HG03520 (cell line): ENCODE data around the gene BRMS1L.

Source experiments
- ATAC-seq: cut with Tn5 transposase; IDR thresholded peaks from one replicate; pipeline ENCODE4 v1.9.1; 2021; ENCODE audit warnings: mild to moderate bottlenecking, moderate library complexity; ENCODE audit not compliant: unreplicated experiment

The BRMS1L gene

GRCh38 chr14:35865611-35866324 lies 39.6 kb downstream of the BRMS1L start:
- no peak for ATAC-seq

GRCh38 chr14:35866595-35867279 lies 40.6 kb downstream of the BRMS1L start:
- no peak for ATAC-seq

GRCh38 chr14:35867280-35867629 lies 41.1 kb downstream of the BRMS1L start:
- no peak for ATAC-seq

- no peak for ATAC-seq
Observed at GRCh38 chr14:35875296-35875695, 49.2 kb downstream of the BRMS1L start.

GRCh38 chr14:35877276-35877675 lies 51.1 kb downstream of the BRMS1L start:
- no peak for ATAC-seq

- no peak for ATAC-seq
Observed at GRCh38 chr14:35878272-35879150, 52.4 kb downstream of the BRMS1L start.

GRCh38 chr14:35879151-35879648 lies 53.1 kb downstream of the BRMS1L start:
- no peak for ATAC-seq

- no peak for ATAC-seq
Observed at GRCh38 chr14:35879654-35880249, 53.6 kb downstream of the BRMS1L start.

- no peak for ATAC-seq
Observed at GRCh38 chr14:35881280-35881679, 55.1 kb downstream of the BRMS1L start.

- ATAC-seq: no peak
Observed at GRCh38 chr14:35883677-35884293, 57.6 kb downstream of the BRMS1L start.

GRCh38 chr14:35890308-35890707 lies 64.2 kb downstream of the BRMS1L start:
- no peak for ATAC-seq

- no peak for ATAC-seq
Observed at GRCh38 chr14:35895256-35895655, 69.1 kb downstream of the BRMS1L start.

- ATAC-seq: no peak
Observed at GRCh38 chr14:35897616-35898111, 71.5 kb downstream of the BRMS1L start.

GRCh38 chr14:35898217-35898775 lies 72.2 kb downstream of the BRMS1L start:
- no peak for ATAC-seq

- no peak for ATAC-seq
Observed at GRCh38 chr14:35900741-35901140, 74.6 kb downstream of the BRMS1L start.

GRCh38 chr14:35909665-35910064 lies 83.5 kb downstream of the BRMS1L start:
- no peak for ATAC-seq

GRCh38 chr14:35910191-35910590 lies 84.1 kb downstream of the BRMS1L start:
- ATAC-seq: no peak

- no peak for ATAC-seq
Observed at GRCh38 chr14:35911097-35911496, 85.0 kb downstream of the BRMS1L start.

- no peak for ATAC-seq
Observed at GRCh38 chr14:35915185-35915584, 89.0 kb downstream of the BRMS1L start.

GRCh38 chr14:35915775-35916174 lies 89.6 kb downstream of the BRMS1L start:
- ATAC-seq: no peak
